ENCODE measurements around the gene C5orf58. TPM values are rescaled to one million over a fixed set of nuclear protein-coding genes. Genes with fewer than 3 reads are reported as not detected.

C5orf58 gene
- total and polyA plus RNA-seq, 2 donors (not counting 1 experiment from before 2014, with no cell fraction given) = not detected

DNA sequence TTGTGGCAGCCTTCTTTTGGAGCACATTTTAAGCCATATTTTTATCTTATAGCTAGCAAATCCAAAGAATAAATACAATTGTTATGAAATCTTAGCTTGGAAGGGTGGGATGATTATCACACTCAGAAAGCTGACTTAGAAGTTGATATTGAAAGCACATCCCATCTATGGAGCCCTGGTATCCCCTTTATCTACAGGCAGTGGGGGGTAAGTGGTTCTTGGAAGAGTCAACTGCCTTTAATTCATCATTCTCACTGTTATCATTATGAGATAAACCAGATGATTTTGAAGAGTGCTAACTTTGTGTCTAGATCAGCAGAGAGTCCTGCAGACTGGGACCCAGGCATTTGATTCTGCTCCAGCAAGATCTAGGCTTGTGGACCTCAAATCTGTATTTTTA is 61.8 kb downstream of the C5orf58 start:
- no peaks in the 10 kb centered on the region for H4K20me1 ChIP-seq (ENCODE audit: control insufficient read depth, insufficient read depth, low read length, poor library complexity, severe bottlenecking)
- ChIA-PET POLR2A (no interaction called here), CTCF (interaction anchor here (1.4 to 8.9 kb wide), 5 partner anchors 11 to 45 kb away, joined by 3 to 99 read pairs (median 67); no protein-coding TSS in a partner anchor)
- peaks cover 29% of the 10 kb centered on the region for H3K27me3 Mint-ChIP-seq
- H3K27ac ChIP-seq (ENCODE audit: low read length in 2 of 2) = no peak overlapping the region
- intact Hi-C loops (cut with micrococcal nuclease) = no loop called here
- H3K4me3 Mint-ChIP-seq = no peak overlapping the region
- H3K4me3 ChIP-seq (ENCODE audit: control extremely low read depth in 1 of 5, extremely low read depth in 1 of 5, insufficient read depth in 1 of 5, low read depth in 2 of 5, low read length in 4 of 5) = no peak overlapping the region
- peaks cover 68% of the 10 kb centered on the region for H3K4me1 Mint-ChIP-seq
- H3K4me1 ChIP-seq (ENCODE audit: control insufficient read depth in 2 of 2, insufficient read depth in 2 of 2, low read length in 2 of 2) = peaks cover 65 to 70% of the 10 kb centered on the region in 2 donors
- no peaks in the 10 kb centered on the region for H3K9me3 Mint-ChIP-seq (ENCODE audit: insufficient read depth)
- ATAC-seq (ENCODE audit: low read depth) (no peak), DNase-seq (no peak)
- H3K79me2 ChIP-seq (ENCODE audit: control insufficient read depth, insufficient read depth, low read length) = peaks cover 20% of the 10 kb centered on the region
- no peak overlapping the region for H2AFZ ChIP-seq (ENCODE audit: insufficient read depth, low read depth, low read length, poor library complexity, severe bottlenecking)
- no peak overlapping the region for H3K9ac ChIP-seq (ENCODE audit: low read length)
- TF ChIP-seq, protein P1, sequence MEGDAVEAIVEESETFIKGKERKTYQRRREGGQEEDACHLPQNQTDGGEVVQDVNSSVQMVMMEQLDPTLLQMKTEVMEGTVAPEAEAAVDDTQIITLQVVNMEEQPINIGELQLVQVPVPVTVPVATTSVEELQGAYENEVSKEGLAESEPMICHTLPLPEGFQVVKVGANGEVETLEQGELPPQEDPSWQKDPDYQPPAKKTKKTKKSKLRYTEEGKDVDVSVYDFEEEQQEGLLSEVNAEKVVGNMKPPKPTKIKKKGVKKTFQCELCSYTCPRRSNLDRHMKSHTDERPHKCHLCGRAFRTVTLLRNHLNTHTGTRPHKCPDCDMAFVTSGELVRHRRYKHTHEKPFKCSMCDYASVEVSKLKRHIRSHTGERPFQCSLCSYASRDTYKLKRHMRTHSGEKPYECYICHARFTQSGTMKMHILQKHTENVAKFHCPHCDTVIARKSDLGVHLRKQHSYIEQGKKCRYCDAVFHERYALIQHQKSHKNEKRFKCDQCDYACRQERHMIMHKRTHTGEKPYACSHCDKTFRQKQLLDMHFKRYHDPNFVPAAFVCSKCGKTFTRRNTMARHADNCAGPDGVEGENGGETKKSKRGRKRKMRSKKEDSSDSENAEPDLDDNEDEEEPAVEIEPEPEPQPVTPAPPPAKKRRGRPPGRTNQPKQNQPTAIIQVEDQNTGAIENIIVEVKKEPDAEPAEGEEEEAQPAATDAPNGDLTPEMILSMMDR (IDR thresholded peaks at IDR 0.05) = no peak
- no peak for TF ChIP-seq EZH2 (IDR thresholded peaks at IDR 0.05; ENCODE audit: borderline replicate concordance, insufficient read depth, low read depth, low read length, poor library complexity, severe bottlenecking)
- no peak overlapping the region for H3K27ac Mint-ChIP-seq
- peaks cover 0 to 49% (median 19%) of the 10 kb centered on the region in 4 experiments for H3K27me3 ChIP-seq (replicated peaks in 1 of 4; ENCODE audit: control extremely low read depth in 1 of 4, control insufficient read depth in 3 of 4, insufficient read depth in 4 of 4, low read length in 3 of 4)
- H3K4me2 ChIP-seq (replicated peaks; ENCODE audit: low read depth, low read length, poor library complexity, severe bottlenecking) = peak overlapping the region; percentile 40
- no peaks in the 10 kb centered on the region for H3K9me3 ChIP-seq (ENCODE audit: control extremely low read depth in 1 of 3, control insufficient read depth in 2 of 3, insufficient read depth in 1 of 3, low read length in 2 of 3)
- no peaks in the 10 kb centered on the region for H3K36me3 ChIP-seq (replicated peaks in 1 of 2; ENCODE audit: control extremely low read depth in 1 of 2, control insufficient read depth in 1 of 2, extremely low read depth in 1 of 2, insufficient read depth in 2 of 2, low read length in 1 of 2)

Other genes with a start within 250 kb of the C5orf58 start
- gene FOXI1, start 127.1 kb upstream of the C5orf58 start, total RNA-seq = not detected in 2 replicates
- 0.17 TPM in 1 of 2 replicates, not detected in the other for gene FOXI1, start 127.1 kb upstream of the C5orf58 start, polyA plus RNA-seq
- gene LCP2, start 64.8 kb downstream of the C5orf58 start, total RNA-seq = 13.6 and 13.9 TPM in 2 replicates
- 11.7 TPM in 2 replicates for gene LCP2, start 64.8 kb downstream of the C5orf58 start, polyA plus RNA-seq
- gene KCNMB1, start 156.4 kb downstream of the C5orf58 start, total RNA-seq = not detected in 2 replicates
- gene KCNMB1, start 156.4 kb downstream of the C5orf58 start, polyA plus RNA-seq = 0.06 TPM in 1 of 2 replicates, not detected in the other

All from B cell (primary cell).